ENCODE data around the gene KCNG1. TPM values are rescaled to one million over a fixed set of nuclear protein-coding genes. Genes with fewer than 3 reads are reported as not detected.

KCNG1 gene
- total RNA-seq = 6.0 and 8.6 TPM in 2 replicates

GRCh38 chr20:51022803-51023616 lies at the start of gene KCNG1:
TSS of gene KCNG1 (minus strand) at chr20:51023107. CDS start at chr20:51010338, 12,769 bp downstream.

GRCh38 chr20:50958615-50959542 lies 64.0 kb downstream of the KCNG1 start, which contains the start of gene MOCS3:
TSS of gene MOCS3 (plus strand) at chr20:50958818. CDS start at chr20:50958843, 25 bp downstream.

GRCh38 chr20:50957798-50958614 lies 64.9 kb downstream of the KCNG1 start, which contains the start of gene DPM1:
TSS of gene DPM1 (minus strand) at chr20:50958532. CDS start at chr20:50958523, 9 bp downstream.

Other genes starting within 250 kb of the KCNG1 start
- 2.5 and 4.9 TPM in 2 replicates for gene BCAS4, start 228.0 kb downstream of the KCNG1 start, total RNA-seq
- gene ADNP, start 91.7 kb downstream of the KCNG1 start, total RNA-seq = 23.8 and 32.2 TPM in 2 replicates
- gene DPM1, start 64.6 kb downstream of the KCNG1 start, total RNA-seq = 50.7 and 57.2 TPM in 2 replicates
- gene MOCS3, start 64.3 kb downstream of the KCNG1 start, total RNA-seq = 7.5 and 8.6 TPM in 2 replicates

Measured in endothelial cell of coronary artery (primary cell).